MM.1S (cell line): ENCODE data around the gene FSIP1.

Experiments
- EZH2 ChIP-seq: fragments of 300-600 bp; sonication (generic); optimal IDR thresholded peaks from 2 replicates; pipeline ENCODE3; 2017; ENCODE audit warnings: low read depth, mild to moderate bottlenecking, antibody characterized with exemption, low read length, mixed read lengths
- EZH2phosphoT487 ChIP-seq: fragments of 300-600 bp; sonication (generic); IDR thresholded peaks from 2 replicates; pipeline ENCODE4 v1.6.1; 2018; ENCODE audit warnings: antibody characterized with exemption, low read length
- TF ChIP-seq, protein P1 (sequence below): fragments of 300-600 bp; sonication (generic); IDR thresholded peaks from 2 replicates; pipeline ENCODE4 v1.5.1; 2016; ENCODE audit warnings: antibody characterized with exemption, low read length, mixed read lengths

DNA sequence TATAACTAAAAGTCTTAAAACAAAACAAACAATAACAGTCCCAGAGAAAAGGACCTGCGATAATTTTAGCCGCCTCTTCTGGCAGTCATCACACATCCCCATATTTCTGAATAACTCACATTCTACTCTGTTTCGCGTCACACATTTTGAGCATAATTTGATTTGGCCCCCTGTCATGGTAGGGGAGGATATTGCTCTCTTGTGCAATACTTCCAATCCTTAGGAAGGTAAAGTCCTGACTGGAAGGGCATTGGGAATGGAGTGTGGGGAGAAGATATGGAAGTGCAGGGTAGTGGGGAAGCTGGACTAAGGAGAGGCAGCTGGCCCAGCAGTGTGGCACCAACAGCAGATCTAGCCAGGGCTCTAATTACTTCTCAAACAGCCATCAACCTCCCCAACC, 11.3 kb upstream of the FSIP1 start:
- TF ChIP-seq, protein P1, sequence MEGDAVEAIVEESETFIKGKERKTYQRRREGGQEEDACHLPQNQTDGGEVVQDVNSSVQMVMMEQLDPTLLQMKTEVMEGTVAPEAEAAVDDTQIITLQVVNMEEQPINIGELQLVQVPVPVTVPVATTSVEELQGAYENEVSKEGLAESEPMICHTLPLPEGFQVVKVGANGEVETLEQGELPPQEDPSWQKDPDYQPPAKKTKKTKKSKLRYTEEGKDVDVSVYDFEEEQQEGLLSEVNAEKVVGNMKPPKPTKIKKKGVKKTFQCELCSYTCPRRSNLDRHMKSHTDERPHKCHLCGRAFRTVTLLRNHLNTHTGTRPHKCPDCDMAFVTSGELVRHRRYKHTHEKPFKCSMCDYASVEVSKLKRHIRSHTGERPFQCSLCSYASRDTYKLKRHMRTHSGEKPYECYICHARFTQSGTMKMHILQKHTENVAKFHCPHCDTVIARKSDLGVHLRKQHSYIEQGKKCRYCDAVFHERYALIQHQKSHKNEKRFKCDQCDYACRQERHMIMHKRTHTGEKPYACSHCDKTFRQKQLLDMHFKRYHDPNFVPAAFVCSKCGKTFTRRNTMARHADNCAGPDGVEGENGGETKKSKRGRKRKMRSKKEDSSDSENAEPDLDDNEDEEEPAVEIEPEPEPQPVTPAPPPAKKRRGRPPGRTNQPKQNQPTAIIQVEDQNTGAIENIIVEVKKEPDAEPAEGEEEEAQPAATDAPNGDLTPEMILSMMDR, result no peak
- TF ChIP-seq EZH2 (no peak), EZH2phosphoT487 (no peak)
